GM12874 (cell line): ENCODE data around the gene ITGB3BP.

Experiments used
- CTCF ChIP-seq: IDR thresholded peaks from 2 replicates; pipeline ENCODE4 v1.5.1; 2011; ENCODE audit warnings: low read depth, mild to moderate bottlenecking, control low read depth, low read length, moderate library complexity; ENCODE audit not compliant: insufficient read depth

The ITGB3BP gene

DNA sequence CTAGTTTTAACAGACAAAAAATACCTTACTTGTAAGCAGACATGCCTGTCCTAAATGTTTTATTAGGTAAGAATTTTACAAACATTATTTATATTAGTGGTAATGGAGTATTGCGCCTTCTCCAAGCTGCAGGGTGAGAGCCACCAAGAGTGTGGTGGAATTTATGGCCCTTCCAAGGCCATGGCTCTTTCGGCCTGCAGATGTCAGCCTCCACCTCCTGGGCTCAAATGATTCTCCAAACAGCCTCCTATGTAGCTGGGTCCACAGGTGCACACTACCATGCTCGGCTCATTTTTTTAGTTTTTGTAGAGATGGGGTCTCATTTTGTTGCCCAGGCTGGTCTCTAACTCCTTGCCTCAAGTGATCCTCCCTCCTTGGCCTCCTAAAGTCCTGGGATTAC, 56.3 kb downstream of the ITGB3BP start:
- no peak for TF ChIP-seq CTCF

- TF ChIP-seq CTCF: no peak
These were observed 56.8 kb downstream of the ITGB3BP start for GRCh38 chr1:63466181-63466580.

GRCh38 chr1:63463248-63463647, 59.8 kb downstream of the ITGB3BP start:
- no peak for TF ChIP-seq CTCF

DNA sequence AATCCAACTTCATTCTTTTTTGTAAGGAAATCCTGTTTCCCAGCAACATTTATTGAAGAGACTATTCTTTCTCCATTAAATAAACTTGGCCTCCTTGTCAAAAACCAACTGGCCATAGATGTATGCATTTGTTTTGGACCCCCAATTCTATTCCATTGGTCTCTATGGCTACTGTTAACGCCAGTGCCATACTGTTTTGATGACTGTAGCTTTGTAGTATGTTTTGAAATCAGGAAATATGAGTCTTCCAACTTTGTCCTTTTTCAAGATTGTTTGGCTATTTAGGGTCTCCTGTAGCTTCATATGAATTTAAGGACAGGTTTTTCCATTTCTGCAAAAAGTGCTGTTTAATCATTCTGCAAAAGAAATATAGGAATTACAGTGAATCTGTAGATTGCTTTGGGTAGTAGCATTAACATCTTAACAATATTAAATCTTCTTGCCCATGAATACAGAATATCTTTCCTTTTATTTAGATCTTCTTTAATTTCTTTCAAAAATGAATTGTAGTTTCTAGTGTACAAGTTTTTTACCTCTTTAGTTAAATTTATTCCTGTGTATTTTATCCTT, 61.3 kb downstream of the ITGB3BP start:
- TF ChIP-seq CTCF: no peak

DNA sequence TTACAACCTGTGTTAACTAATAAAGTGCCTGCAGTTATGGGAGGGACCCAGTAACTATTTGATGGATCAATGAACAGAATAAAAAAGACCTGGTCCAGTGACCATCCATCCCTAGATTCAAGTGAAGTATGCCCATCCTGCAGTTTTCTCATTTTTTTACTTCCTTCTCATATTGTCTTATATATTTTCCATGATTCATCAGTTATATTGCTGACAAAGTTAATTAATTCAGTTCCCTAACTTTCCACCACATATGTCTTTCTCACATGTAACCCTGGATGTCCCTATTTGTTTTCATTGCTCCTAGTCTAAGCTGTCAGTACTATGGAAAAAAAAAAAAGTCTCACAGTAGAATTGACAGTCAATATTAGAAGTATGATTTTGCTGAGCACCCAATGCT, 64.3 kb downstream of the ITGB3BP start:
- TF ChIP-seq CTCF: no peak

GRCh38 chr1:63454269-63454668, 68.8 kb downstream of the ITGB3BP start:
- no peak for TF ChIP-seq CTCF

DNA sequence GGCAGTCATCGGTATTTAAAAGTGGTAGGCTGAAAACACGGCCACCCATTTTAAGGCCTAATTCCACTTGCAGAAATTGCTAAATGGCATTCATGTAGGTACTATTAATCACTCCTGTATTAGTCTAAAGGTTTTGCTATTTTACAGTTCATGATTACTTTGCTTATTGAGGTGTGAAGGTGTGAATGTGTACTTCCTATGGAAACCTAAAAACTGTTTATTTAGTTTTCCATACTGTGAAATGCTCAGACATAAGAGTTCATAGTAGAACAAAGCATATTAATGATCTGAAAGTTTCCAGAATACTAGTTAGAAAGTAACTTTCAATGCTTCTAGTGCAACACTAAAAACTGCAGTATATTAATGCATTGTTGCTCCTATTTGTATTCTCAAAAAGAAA, 69.8 kb downstream of the ITGB3BP start:
- TF ChIP-seq CTCF: no peak
